ENCODE results near the gene RALGDS.

- TF ChIP-seq POLR2A (IDR thresholded peaks at IDR 0.05): no peak
- TF ChIP-seq, protein P1, sequence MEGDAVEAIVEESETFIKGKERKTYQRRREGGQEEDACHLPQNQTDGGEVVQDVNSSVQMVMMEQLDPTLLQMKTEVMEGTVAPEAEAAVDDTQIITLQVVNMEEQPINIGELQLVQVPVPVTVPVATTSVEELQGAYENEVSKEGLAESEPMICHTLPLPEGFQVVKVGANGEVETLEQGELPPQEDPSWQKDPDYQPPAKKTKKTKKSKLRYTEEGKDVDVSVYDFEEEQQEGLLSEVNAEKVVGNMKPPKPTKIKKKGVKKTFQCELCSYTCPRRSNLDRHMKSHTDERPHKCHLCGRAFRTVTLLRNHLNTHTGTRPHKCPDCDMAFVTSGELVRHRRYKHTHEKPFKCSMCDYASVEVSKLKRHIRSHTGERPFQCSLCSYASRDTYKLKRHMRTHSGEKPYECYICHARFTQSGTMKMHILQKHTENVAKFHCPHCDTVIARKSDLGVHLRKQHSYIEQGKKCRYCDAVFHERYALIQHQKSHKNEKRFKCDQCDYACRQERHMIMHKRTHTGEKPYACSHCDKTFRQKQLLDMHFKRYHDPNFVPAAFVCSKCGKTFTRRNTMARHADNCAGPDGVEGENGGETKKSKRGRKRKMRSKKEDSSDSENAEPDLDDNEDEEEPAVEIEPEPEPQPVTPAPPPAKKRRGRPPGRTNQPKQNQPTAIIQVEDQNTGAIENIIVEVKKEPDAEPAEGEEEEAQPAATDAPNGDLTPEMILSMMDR (IDR thresholded peaks at IDR 0.05): no peak
Observed at GRCh38 chr9:133155156-133155555, 34.1 kb upstream of the RALGDS start.
